ENCODE data around the gene SNX9.
"Not testable (repeated sequence)": the region's sequence is repeated elsewhere in the genome, so short reads cannot be mapped to it uniquely, and the experiment has no call there.

The SNX9 gene
- long read RNA-seq, donor 1, full-length matches to known transcripts, result 9 of 9 reads
- long read RNA-seq, donor 1, partial matches to known transcripts, result 0 of 9 reads
- long read RNA-seq, donor 1, other reads (novel, unspliced or antisense), result 0 of 9 reads
- long read RNA-seq, donor 2, full-length matches to known transcripts, result 8 of 8 reads
- long read RNA-seq, donor 2, partial matches to known transcripts, result 0 of 8 reads
- long read RNA-seq, donor 2, other reads (novel, unspliced or antisense), result 0 of 8 reads
- long read RNA-seq, donor 3, full-length matches to known transcripts, result 9 of 9 reads
- long read RNA-seq, donor 3, partial matches to known transcripts, result 0 of 9 reads
- long read RNA-seq, donor 3, other reads (novel, unspliced or antisense), result 0 of 9 reads
- long read RNA-seq, donor 4, full-length matches to known transcripts, result 7 of 22 reads
- long read RNA-seq, donor 4, partial matches to known transcripts, result 15 of 22 reads
- long read RNA-seq, donor 4, other reads (novel, unspliced or antisense), result 0 of 22 reads
- long read RNA-seq, donor 5, full-length matches to known transcripts, result 11 of 11 reads
- long read RNA-seq, donor 5, partial matches to known transcripts, result 0 of 11 reads
- long read RNA-seq, donor 5, other reads (novel, unspliced or antisense), result 0 of 11 reads
- long read RNA-seq, donor 6, full-length matches to known transcripts, result 3 of 3 reads
- long read RNA-seq, donor 6, partial matches to known transcripts, result 0 of 3 reads
- long read RNA-seq, donor 6, other reads (novel, unspliced or antisense), result 0 of 3 reads
- long read RNA-seq, donor 7, full-length matches to known transcripts, result 12 of 12 reads
- long read RNA-seq, donor 7, partial matches to known transcripts, result 0 of 12 reads
- long read RNA-seq, donor 7, other reads (novel, unspliced or antisense), result 0 of 12 reads
- long read RNA-seq, donor 8, full-length matches to known transcripts, result 7 of 7 reads
- long read RNA-seq, donor 8, partial matches to known transcripts, result 0 of 7 reads
- long read RNA-seq, donor 8, other reads (novel, unspliced or antisense), result 0 of 7 reads

- peak; percentile 76 for DNase-seq
Measured at GRCh38 chr6:157823001-157823527, at the start of gene SNX9. Gene SNX9 (plus strand): TSS chr6:157823246. CDS start chr6:157823435, 189 bp downstream.

GRCh38 chr6:157773248-157773773, 49.7 kb upstream of the SNX9 start:
- DNase-seq, result no peak

DNA sequence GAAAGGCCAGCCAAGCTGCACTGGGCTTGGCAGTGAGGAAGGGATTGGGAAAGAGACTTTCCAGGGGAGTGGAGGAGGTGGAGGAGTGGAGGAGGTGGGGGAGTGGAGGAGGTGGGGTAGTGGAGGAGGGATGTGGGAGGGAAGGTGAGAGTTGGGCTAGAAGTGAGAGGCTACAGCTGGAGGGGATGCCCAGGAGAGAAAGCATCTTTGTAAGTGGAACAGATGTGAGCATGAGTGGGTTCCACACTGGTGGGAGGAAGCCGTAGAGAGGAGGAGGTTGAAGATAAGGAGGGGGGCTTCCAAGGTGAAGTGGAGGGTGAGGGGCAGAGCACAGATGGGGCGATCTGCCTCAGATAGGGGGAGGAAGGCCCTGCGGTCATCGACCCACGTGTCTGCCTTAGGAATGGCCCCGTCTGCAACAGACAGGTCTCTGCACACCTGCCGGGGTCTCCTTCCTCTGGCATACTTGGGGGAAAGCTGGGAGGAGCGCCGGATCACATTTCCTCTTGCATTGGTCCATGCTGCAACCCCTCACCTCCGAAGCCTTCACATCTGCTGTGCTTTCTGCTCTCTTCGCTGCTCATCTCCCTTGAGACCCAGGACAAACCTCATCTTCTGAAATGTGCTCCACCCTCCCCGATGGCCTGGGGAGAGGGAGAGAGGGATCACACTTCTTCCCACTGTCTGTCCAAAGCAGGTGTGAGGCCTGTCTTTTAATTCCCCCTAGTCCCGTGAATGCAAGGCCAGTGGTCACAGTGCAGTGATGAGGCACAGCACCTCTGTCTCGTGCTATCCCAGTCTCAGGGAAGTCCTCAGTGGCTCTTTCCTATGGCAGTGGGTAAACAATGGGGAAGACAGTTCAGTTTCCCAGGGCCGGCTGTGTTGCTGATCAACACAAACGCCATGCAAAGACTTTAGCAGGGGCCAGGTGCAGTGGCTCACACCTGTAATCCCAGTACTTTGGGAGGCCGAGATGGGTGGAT, 48.6 kb upstream of the SNX9 start:
- DNase-seq, result no peak

GRCh38 chr6:157775376-157775775, 47.7 kb upstream of the SNX9 start:
- no peak for DNase-seq

DNA sequence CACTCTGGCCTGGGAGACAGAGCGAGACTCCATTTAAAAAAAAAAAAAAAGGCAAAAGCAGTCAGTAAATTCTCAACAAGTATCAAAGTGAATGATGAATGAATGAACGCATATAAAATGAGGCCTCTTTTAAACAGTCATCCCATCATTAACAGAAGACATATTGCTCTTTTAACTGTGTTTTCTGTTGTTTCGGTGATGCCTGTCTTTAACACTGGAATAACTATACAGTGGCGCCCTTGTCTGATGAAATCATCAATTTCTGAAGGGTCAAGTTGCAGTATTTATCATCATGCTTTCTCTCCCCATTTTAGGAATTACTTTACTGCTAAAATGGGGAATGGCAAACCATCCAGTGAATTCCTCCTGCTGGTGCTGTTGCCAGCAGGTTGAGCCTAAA, 45.7 kb upstream of the SNX9 start:
- no peak for DNase-seq

- DNase-seq, result no peak
Measured at GRCh38 chr6:157778719-157779118, 44.3 kb upstream of the SNX9 start.

DNA sequence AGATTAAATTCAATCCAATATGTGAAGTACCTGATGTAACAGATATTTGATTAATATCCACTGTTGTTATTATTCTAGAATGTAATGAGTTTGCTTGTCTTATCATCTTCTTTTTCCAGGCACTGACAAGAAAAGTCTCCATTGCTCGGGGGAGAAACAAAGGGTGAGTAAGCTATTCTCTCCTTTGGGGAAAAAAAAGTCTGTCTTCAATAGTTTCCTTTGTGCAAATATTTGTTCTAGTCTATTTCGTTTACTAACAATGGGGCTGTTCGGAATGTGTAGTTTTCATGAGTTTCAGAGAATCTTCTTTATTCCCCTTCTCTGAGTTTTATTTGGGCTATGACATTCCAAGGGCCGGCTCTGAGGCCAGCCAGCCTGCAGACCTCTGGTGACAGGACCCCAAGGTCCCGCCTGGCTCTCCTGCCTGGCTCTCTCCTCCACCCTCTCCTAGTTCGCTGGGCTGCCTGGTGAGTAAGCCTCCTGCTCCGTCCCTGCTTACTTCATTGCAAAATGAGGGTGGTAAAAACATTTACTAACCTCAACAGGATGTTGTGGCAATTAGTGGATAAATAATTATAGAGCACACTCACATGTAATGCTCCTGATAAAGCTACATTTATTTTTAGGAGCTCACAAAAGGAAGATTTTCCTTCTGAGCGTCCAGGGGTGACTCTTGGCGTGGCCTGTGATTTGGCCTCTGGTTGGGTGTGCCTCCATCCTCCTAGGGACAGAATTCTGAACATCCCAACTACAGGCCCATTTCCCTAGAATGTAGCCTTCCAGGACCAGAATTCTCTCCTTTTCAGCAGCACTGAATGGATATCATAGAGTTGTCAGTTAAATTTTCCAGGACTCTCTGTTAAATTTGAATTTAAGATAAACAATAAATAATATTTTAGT, 43.1 kb upstream of the SNX9 start:
- DNase-seq, result no peak

- no peak for DNase-seq
Measured at GRCh38 chr6:157785636-157786035, 37.4 kb upstream of the SNX9 start.

GRCh38 chr6:157786221-157786620, 36.8 kb upstream of the SNX9 start:
- DNase-seq, result no peak

- no peak for DNase-seq
Measured at GRCh38 chr6:157787080-157787479, 36.0 kb upstream of the SNX9 start.

GRCh38 chr6:157788180-157788579, 34.9 kb upstream of the SNX9 start:
- no peak for DNase-seq

GRCh38 chr6:157789297-157789696, 33.7 kb upstream of the SNX9 start:
- no peak for DNase-seq

DNA sequence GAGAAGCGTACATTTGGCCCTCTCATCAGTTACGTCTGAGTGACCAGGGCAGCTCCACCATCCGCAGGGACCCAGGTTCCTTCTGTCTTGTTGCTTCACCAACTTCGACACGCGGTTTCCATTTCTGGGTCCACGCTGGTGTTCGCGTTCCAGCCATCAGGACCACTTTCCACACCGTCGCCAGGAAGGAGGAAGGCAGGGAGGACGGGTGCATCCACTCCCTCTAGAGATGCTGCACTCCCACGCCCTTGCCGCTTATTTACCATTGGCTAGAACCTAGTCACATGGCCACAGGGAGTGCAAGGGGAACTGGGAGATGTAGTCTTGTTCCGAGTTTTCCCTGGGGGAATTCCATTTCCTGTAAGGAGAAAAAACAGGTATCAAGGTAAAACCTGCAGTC, 33.2 kb upstream of the SNX9 start:
- no peak for DNase-seq

- no peak for DNase-seq
Measured at GRCh38 chr6:157790548-157791160, 32.4 kb upstream of the SNX9 start.

GRCh38 chr6:157791450-157791849, 31.6 kb upstream of the SNX9 start:
- DNase-seq, result no peak

DNA sequence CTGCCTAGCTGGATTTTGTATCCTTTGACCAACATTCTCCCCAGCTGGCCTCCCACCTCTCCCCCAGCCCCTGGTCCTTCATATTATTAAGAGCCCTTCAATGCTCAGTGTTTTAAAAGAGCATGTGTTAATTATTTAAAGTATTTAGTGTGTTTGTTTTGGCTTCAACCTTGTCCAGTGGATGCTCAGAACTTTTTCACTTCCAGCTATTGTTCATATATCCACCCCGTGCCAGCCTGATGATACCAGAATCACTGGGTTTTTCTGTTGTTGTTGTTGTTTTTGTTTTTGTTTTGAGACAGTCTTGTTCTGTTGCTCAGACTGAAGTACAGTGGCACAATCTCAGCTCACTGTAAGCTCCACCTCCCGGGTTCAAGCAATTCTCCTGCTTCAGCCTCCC, 30.4 kb upstream of the SNX9 start:
- no peak for DNase-seq

DNA sequence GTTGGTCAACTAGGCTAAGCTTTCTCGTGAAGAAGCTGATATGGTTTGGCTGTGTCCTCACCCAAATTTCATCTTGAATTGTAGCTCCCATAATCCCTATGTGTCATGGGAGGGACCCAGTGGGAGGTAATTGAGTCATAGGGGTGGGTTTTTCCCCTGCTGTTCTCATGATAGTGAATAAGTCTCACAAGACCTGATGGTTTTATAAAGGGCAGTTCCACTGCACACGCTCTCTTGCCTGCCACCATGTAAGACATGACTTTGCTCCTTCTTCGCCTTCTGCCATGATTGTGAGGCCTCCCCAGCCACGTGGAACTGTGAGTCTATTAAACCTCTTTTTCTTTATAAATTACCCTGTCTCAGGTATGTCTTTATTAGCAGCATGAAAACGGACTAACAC, 29.0 kb upstream of the SNX9 start:
- DNase-seq, result not testable (repeated sequence)

DNA sequence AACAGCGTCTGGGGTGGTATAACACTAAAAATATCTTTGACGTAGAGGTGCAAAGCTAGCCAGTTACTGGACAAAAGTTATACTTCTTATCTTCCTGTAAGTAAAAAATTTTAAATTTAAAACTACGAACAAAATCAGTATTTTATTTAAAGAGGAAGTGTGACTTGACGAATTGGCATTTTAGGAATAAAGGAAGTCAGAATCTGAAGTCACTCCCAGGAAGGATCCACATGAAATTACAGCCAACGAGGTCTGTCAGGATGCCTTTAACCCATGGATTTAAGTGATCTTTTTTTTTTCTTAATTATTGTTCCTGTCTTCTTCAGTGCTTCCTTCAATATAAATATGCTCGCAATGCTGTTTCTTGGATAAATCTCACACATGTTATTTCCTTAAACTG, 27.2 kb upstream of the SNX9 start:
- DNase-seq, result no peak

GRCh38 chr6:157798851-157799250, 24.2 kb upstream of the SNX9 start:
- DNase-seq, result no peak

DNA sequence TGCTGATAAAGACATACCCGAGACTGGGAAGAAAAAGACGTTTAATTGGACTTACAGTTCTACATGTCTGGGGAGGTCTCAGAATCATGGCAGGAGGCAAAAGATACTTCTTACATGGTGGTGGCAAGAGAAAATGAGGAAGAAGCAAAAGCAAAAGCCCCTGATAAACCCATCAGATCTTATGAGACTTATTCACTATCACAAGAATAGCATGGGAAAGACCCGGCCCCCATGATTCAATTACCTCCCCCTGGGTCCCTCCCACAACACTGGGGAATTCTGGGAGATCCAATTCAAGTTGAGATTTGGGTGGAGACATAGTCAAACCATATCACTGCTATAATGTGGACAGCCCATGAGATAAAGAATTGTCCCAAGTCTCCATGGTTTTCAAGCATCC, 23.5 kb upstream of the SNX9 start:
- DNase-seq, result not testable (repeated sequence)
